ENCODE results near the gene PRIM1.
"Not testable (repeated sequence)": the region's sequence is repeated elsewhere in the genome, so short reads cannot be mapped to it uniquely, and the experiment has no call there.

GRCh38 chr12:56799345-56799744, 47.2 kb upstream of the PRIM1 start:
- TF ChIP-seq CEBPB (IDR thresholded peaks at IDR 0.05); CTCF (IDR thresholded peaks at IDR 0.05); POLR2A (IDR thresholded peaks at IDR 0.05; ENCODE audit: low read length); SMC3 (IDR thresholded peaks at IDR 0.05); JUN (IDR thresholded peaks at IDR 0.05): not testable (repeated sequence)
- TF ChIP-seq, protein P1, sequence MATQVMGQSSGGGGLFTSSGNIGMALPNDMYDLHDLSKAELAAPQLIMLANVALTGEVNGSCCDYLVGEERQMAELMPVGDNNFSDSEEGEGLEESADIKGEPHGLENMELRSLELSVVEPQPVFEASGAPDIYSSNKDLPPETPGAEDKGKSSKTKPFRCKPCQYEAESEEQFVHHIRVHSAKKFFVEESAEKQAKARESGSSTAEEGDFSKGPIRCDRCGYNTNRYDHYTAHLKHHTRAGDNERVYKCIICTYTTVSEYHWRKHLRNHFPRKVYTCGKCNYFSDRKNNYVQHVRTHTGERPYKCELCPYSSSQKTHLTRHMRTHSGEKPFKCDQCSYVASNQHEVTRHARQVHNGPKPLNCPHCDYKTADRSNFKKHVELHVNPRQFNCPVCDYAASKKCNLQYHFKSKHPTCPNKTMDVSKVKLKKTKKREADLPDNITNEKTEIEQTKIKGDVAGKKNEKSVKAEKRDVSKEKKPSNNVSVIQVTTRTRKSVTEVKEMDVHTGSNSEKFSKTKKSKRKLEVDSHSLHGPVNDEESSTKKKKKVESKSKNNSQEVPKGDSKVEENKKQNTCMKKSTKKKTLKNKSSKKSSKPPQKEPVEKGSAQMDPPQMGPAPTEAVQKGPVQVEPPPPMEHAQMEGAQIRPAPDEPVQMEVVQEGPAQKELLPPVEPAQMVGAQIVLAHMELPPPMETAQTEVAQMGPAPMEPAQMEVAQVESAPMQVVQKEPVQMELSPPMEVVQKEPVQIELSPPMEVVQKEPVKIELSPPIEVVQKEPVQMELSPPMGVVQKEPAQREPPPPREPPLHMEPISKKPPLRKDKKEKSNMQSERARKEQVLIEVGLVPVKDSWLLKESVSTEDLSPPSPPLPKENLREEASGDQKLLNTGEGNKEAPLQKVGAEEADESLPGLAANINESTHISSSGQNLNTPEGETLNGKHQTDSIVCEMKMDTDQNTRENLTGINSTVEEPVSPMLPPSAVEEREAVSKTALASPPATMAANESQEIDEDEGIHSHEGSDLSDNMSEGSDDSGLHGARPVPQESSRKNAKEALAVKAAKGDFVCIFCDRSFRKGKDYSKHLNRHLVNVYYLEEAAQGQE (IDR thresholded peaks at IDR 0.05): not testable (repeated sequence)

All from A549 (cell line).